ENCODE results near the gene LASP1.
A peak's percentile ranks its signal among the peaks of the same experiment; 100 is the strongest.

Gene LASP1

DNA sequence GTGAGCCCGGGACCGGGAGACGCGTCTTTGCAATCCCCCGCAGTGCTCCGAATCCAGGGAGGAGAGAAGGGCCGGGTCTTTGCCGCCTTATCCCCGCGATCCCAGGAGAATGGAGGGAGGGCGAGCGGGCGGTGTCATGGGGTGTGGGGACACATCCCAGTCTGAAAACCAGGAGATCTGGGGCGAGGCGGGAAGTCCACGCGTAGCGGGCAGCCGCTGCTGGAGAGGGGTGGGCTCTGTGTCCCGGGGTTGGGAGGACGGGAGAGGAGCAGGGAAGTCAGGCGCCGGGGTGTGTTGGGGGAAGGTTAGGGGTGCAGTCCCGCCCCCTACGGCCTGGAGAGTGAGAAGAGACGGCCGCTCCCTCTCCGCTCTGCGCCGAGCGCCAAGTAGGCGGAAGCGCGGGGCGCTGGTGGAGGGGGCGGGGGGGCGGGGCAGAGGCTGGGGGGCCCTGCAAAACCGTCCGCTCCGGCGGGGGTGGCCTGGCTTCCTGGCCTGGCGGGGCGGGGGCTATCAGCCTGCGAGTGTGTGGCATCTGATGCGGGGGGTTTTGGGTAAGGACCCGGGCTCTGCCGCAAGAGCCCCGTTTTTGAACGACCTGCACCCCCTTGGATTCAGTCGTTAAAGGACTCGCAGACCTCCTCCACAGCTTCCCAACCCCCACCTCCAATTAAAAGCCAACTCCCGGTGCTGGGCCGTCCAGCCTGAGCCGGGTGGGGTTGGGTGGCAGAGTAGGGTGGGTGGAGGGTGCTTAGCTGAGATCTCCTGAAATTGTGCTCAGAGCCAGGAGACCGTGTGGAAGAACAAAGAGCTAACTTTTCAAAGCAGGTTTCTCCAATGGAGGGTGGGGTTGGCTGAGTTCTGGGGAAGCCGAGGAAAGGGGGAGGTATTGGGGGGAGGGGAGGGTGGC is 654 bp downstream of the LASP1 start:
- peak; percentile 73 for DNase-seq

DNA sequence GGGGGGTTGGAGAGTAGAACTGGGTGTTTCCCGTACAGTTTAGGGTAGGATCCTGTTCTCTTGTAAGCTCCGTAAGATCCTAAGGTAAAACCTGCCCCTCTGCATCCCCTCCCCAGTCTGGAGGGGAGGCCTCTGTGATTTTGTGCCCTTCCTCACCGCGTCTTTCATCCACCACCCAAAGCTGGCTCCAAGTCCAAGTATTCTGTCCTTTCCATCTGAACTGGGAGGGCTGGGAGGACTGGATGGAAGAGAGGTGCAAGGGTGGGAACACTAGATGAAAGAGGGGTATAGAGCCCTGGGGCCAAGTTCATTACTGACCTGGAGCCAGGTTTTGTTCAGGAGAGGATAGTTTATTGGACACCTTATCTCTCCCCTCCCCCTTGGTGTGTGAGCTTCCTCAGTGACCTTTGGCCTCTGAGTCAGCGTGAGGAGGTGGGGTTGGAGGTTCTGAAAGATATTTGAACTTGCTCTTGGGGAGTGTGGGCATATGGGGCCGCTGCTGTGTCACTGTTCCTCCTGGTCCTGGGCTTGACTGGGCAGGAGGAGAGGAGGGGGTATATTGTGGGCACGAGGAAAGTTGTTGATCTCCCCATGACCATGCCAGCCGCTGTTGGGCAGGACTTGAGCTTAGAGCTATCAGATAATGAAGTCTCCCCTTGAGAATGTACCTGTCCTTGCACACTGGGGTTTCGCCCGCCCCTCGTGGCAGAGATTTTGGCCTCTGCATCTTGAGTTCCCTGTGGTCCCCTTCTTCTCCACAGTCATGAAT is 1.6 kb downstream of the LASP1 start:
- peak; percentile 73 for DNase-seq

DNA sequence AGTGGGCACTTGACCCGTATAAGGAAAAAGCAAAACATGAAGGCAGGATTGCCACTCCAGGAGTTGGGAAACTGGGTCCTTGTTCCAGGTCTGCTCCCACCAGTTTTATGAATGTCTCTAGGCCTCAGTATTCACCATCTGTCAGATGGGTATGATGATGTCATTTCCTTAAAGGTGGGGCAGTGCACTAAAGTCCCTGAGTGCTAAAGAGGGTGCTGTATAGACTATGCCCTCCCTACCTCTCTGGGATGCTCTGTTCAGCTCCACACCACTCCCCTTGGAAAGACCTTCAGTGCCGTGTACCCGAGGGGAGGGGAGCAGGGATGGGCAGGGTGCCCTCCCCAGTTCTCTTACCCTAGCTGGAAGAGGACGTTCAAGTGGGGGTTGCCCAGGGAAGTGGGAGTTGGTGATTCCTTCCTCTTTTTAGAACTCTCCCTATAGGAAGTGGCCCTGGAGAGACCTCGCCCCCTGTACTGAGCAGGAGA is 2.2 kb downstream of the LASP1 start:
- DNase-seq, result no peak

DNA sequence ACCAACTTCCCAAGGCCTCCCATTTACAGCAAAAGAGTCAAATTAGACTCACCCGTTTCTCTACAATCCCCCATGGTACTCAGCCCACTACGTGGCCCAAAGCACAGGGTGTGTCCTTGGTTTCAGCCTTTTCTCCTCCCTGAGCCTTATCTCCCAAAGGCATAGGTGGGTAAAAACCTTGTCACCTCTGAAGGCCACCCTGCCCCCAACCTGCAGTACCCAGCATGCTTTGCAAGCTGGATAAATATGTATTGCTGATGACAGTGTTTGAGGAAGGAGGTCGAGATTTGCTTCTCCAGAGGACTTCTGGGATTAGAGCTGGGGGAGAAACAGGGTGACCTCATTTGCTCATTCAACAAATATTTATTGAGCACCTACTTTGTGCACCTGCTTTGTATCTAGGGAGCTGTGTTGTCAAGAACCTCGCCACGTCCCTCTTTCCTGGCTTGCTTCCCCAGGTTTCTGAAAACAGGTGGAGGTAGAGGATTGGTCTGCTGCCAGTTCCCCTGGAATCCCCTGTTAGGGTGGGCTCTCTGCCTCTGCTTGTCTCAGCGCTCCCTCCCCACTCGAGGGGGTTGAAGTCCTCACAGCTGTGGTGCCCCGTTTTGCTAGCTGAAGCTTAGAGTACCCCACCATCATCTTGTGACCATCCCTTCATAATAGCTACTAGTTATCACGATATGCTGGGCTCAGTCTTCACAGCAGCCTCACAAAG is 3.0 kb downstream of the LASP1 start:
- DNase-seq, result no peak

DNA sequence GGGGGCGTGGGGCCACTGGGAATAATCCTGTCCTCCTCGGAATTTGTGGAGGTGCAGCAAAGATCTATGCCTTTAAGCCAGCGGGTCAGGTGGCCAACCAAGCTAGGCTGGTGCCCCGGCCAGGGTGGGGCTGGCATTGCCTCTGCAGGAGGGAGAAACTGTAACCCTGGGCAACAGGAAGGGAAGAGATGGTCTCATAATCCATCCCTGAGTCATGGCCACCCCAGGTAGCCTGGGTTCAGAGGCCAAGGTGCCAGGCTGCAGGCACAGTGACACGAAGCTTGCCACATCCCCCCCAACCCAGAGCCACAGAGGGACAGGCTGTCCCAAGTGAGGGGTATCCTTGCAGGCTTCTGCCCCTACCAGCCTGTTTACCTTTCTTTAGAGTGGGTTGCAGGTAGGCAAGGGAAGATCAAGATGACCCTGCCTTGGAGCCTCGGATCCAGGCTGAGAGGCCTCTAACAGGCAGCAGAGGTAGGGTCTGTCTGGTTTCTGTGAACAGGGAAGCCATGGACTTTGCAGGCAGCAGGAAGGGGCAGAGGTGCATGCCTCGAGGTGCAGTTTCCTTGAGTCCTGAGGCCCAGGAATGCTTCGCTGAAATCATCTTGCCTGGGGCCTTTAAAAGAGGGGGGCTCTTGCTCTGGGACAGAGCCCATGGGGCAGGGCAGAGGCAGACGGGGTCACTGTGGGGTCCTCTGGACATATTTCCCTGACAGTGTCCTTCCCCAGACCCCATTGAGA is 4.0 kb downstream of the LASP1 start:
- DNase-seq, result no peak

DNA sequence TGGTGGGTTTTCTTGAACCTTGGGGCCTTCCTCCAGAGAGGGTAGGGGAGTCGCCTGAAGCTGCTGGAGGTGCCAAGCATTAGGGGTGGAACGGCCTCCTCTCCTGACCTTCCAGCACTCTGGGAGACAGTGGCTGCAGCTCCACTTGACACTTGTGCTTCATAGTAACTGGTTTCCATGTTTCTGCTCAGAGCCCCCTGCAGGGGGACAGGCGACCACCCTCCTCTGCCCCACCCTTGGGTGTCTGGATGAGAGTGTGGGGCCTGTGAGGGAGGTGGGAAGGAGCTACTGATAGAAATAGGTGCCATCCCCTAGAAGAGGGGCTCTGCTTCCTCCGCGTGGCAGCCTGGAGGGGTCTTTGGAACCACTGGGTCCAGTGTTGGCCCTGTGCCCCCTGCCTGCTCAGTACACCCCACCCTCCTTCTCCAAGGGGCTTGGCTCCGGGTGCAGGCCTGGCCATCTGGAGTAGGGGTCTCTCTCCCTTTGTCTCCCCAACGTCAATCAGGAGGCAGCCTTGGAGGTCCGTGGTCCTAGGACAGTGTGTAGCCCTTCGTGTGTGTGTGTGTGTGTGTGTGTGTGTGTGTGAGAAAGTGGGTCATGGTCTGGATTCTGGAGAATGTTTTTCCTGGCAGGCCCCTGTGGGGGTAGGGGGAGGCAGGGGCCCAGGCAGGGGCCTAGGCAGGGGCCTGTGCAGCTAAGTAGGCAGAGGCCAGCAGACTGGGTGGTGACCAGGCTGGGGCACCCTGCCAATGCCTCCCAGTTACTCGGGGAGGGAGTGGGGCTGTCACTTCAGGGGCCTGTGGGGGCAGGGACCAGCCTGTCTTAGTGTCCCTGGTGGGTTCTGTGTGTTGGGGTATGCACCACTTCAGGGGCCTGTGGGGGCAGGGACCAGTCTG is 4.9 kb downstream of the LASP1 start:
- no peak for DNase-seq

DNA sequence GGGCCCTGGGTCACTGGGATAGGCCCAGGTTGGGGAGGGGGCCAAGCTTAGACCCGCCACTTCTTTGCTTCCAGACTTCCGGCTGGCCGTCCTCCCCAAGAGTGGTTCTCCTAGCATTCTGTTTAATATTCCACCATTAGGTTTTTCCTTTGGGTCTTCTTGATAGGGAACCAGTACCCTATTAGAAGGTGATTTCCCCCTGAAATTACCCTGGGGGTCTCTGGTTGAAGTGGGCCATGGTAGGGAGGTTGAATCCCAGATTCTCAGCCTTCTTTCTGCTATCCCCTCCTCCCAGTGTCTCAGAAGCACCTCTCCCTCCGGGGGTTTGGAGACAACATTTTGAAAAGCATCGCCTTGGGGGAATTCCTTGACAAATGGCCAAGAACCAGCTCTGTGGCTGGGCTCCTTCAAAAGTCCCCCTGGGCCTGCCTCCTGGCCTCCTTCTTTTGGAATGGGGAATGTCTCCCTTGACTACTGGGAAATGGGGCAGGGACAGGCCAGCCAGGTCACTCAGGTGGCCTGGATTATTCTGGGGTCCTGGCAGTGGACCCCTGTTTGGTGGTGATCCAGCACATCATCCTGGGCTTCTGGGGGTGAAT is 5.7 kb downstream of the LASP1 start:
- no peak for DNase-seq

DNA sequence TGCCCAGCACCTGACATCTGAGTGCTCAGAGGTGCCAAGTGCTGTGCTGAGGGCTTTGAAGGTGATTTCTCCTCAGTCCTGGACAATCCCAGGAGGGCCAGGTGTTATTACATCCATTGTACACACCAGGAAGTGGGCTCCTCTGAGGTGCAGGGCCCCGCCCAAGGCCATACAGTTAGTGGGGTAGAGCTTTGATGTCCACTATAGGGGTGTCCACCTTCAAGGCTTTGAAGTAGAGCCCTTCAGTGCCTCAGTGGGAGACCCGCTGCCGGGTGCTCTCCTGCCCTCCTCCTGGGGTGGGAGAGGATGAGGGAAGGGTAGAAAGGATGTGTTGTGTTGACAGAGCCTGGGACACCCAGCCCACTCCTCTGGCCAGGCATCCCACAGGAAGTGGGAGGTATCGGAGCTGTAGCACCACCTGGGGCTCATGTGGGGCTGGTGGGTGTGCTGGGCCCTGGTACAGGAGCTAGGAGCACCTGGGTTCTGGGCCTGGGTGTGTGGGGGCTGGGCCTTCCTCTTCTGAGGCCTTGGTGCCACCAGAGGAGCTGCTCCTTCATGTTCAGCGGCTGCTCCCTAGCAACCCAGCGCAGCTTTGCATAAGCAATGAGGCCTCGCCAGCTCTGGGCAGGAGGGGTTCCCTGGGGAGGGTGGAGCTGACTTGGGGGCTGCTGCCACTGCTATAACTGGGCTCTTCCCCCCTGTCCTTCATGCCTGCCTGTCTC is 7.4 kb downstream of the LASP1 start:
- no peak for DNase-seq

DNA sequence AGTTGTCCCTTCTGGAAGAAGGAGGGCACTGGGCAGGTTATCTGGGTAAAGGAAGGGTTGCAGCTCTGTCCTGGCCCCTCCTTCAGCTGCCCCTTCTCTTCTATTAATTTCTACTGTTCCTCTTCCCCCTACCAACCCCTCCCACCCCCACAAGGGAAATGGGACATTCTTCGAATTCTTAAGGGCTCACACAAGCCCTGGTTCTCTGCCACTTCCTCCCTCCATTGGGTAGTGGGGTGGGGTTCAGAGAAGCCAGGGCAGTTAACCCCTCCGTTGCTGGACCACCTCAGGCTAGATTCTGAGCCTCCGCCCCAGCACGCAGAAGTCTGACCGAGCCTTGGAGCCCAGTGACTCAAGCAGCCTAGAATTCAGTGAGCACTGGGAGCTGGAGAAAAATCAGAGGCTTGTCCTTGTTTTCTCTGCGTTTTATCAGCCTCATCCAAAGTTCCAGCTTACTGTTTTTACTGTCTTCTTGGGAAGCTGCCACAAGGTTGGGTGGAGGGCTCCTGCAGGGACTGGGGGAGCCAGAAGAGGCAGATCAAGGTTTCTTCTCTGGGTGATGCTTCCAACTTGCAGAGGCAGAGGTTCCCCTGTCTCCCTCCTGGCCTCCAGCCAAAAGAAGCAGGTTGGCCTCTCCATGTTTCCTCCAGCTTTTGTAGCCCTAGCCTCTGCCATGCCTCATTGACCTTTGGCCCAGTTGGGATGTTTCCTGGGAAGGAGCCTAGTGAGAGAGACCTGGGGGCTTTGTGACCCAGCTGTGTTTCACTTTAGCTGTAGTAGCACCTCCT is 10.2 kb downstream of the LASP1 start:
- no peak for DNase-seq

DNA sequence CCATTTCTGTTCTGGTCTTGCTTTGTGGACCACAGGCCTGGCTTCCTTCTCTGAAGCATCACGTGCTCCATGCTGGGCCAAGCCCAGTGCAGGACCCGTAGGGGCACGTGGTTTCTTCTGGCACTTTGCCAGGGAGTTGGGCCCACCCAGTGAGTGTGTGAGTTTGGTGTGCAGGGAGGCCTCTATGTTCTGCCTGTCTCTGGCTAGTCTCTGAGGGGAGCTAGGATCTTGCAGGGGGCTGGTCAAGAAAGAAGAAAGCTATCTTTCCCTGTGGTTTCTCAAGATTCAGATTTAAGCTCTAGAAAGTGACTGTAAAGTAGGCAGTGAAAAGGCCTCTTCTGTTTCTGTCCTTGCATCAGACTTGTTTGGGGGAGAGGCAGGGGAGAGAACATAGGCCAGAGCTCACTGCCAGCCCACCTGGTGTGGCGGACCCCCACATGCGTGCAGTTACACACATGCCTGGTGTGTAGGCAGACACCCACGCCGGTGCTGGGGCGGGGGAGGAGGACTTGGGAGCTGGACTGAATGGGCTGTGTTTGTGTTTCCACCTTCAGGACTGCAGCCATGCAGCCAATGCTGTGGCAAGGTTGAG is 11.8 kb downstream of the LASP1 start:
- DNase-seq, result no peak

DNA sequence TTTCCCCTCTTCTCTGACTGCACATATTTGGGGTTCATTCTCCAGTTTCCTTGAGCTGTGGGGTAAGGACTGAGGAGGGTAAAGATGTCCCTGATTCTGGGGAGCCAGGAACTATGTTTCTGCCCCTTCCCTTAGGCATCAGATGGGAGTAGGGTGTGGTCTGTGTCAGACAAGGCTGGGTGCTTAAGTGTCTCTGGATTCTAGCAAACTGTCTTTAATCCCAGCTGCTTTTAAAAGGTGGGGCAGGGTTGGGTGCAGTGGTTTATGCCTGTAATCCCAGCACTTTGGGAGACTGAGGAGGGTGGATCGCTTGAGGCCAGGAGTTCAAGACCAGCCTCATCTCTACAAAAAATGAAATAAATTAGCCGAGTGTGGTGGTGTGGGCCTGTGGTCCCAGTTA is 13.0 kb downstream of the LASP1 start:
- DNase-seq, result no peak

DNA sequence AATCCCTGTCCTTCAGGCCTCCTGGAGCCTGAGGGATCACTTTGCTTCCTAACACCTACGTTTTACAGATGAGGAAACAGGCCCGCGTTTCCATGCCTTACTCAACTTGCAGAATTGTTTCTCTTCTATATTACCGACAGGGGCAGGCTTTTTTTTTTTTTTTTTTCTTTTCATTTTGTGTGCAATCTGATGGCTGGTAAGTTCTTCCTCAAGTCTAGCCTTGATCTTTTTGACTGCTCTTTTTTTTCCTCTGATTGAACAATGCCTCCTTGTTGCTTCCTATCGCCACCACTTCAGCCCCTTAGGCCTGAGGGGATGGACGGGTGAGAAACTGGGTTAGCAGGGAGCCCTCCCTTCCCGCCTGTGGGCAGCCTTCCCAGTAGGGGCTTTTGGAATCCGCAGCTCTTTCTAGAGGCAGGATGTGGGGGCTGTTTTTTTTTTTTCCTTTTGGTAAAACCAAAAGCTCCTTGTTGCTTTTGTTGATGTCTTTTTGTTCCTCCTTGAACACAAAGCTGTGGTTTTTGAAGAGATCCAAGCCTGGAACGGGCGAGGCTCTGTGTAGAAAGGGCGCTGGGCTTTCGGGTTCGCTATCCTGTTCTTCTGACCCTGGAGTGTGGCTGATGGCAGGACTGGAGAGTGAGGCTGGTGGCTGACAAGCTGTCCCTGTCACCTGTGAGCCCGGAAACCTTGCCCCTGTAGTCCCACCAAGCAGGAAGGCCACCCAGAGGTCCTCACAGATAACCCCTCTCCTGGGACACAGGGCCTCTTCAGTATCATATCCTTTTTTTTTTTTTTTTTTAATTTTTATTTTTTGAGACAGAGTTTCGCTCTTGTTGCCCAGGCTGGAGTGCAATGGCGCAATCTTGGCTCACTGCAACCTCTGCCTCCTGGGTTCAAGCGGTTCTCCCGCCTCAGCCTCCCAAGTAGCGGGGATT is 14.0 kb downstream of the LASP1 start:
- DNase-seq, result no peak

DNA sequence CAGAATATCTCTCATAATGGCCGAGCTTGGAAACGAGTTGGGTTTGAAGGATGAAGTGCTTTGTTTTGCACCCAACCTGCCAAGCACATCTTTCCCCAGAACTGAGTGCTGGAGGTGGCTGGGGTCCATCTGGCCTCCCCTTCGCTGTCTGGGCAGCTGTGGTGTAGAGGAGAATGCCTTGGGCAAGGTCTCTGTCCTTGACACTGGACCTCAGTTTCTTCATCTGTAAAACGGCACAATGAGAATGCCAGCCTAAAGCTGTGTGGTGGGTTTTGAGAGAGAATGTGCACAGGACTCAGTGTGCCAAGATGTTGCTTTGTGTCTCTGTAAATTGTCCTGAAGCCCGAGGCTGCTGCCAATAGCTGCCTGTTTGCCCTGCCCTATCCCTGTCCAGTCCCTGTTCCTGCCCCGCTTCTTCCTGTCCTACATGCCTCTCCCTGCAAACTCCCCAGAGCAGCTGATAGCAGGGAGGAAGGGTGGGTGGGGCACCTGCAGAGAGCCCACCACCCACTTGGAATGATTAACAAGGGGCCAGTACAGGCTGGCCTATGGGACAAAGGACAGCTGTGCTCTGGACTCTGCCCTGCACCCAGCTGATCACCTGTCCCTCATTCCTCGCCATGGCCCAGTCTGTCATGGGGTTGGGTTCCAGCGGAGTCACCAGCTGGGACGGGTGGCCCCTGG is 15.3 kb downstream of the LASP1 start:
- no peak for DNase-seq

DNA sequence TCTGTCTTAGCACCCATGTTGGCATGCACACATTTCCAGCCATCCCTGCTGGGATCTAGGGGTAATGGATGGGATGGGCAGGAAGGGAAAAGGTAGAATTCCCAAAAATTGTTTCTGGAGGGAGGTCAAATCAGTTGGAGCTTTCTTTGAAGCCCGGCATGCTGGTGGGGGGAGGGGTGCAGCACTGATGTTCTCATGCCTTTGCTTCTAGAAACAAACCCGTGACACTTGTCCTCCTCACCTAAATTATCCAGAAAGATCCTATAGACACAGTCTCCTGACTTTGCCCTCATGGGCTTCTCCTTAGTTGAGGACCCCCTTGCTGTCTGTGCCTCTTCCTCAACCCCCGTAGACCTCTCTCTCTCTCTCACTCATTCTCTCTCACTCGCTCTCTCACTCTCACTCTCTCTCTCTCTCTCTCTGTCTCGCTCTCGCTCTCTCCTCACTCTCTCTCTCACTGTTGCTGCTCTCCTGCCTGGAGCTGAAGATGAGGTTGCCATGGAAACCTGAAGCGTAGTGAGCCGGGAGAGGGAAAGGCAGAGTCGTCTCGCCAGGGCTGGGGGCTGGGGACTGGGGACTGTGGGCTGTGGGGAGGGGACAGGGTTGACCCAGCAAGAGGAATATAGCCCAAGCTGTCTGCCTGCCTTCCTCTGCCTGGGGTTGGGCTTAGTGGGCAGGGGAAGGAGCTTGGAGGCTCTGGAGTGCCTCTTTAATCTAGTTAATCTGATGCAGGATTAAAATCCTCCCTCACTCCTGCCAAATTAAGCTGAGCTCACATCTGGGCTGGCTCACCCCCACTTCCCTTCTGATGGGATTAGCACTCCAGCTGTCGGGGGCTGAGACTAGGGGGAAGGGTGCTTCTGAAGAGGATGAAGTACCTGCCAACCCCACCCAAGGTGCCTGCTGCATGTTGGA is 16.1 kb downstream of the LASP1 start:
- no peak for DNase-seq

DNA sequence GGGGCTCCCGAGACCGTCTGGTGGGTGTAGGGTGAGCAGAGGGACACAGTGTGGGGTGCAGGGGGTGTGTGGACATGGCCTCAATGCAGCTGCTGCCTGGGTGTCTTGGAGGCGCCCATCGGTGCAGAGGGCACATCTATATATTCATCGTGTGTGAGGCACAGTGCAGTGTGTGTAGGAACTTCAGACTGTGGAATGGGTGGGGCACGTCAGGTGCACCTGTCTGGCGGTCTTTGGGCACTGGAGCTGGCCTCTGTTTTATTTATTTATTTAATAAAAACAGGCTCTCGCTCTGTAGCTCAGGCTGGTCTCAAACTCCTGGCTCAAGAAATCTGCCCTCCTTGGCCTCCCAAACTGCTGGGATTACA is 16.8 kb downstream of the LASP1 start:
- no peak for DNase-seq

DNA sequence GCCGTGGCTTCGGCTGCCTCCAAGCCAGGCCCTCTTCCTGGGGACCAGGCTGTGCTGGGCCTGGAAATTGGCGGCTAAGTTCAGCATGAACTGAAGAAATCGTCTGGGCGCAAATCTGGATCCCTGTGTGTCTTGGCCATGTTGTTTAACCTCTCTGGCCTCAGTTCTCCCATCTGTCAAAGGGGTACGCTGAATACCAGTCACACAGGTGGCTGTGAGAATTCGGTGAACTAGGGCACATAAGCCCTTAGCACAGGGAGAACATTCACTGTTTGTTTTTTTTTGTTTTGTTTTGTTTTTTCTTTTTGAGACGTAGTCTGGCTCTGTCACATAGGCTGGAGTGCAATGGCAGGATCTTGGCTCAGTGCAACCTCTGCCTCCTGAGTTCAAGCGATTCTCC is 19.0 kb downstream of the LASP1 start:
- DNase-seq, result no peak
